ENCODE results near the gene PARD3B. TPM values are rescaled to one million over a fixed set of nuclear protein-coding genes. Genes with fewer than 3 reads are reported as not detected.

The PARD3B gene
- total and polyA plus RNA-seq, 12 donors: 0.46 to 12.4 (median 8.3) TPM

DNA sequence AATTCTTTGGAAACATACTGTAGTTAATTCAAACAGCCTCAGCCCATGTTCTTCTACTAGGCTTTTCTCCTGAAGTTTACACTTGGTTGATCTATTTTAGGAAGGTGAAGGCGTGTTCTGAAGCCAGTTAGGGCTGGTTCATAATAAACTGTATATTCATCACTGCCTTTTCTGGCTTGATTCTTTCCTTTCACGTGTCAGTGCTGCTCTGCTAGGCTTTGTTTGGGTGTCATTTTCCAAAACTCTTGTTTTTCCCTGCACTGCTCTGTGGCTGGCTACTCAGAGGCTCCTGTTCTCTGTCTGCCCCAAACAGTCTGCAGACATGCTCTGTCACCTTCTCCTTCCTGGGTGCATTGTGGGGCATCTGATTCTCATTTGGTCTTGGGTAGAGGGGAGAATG lies 136.1 kb downstream of the PARD3B start:
- no peaks in the 10 kb centered on the region for H3K27me3 ChIP-seq
- no peak overlapping the region for H3K27ac ChIP-seq
- no peaks in the 10 kb centered on the region for H3K36me3 ChIP-seq
- peaks cover 0 to 10% (median 0%) of the 10 kb centered on the region in 9 donors for H3K4me1 ChIP-seq
- DNase-seq: no peak
- H3K9me3 ChIP-seq: peaks cover 0 to 5% (median 0%) of the 10 kb centered on the region in 11 donors
- TF ChIP-seq, protein P1, sequence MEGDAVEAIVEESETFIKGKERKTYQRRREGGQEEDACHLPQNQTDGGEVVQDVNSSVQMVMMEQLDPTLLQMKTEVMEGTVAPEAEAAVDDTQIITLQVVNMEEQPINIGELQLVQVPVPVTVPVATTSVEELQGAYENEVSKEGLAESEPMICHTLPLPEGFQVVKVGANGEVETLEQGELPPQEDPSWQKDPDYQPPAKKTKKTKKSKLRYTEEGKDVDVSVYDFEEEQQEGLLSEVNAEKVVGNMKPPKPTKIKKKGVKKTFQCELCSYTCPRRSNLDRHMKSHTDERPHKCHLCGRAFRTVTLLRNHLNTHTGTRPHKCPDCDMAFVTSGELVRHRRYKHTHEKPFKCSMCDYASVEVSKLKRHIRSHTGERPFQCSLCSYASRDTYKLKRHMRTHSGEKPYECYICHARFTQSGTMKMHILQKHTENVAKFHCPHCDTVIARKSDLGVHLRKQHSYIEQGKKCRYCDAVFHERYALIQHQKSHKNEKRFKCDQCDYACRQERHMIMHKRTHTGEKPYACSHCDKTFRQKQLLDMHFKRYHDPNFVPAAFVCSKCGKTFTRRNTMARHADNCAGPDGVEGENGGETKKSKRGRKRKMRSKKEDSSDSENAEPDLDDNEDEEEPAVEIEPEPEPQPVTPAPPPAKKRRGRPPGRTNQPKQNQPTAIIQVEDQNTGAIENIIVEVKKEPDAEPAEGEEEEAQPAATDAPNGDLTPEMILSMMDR (IDR thresholded peaks at IDR 0.05): no peak
- peak in 2 of 8 donors; percentile 47 to 56 for ATAC-seq
- intact Hi-C loops (cut with DNase I): no loop called here
- 22 to 26% methylated on average over 2 of the region's 2 CpGs for WGBS, 2 donors
- no peak overlapping the region for H3K4me3 ChIP-seq

DNA sequence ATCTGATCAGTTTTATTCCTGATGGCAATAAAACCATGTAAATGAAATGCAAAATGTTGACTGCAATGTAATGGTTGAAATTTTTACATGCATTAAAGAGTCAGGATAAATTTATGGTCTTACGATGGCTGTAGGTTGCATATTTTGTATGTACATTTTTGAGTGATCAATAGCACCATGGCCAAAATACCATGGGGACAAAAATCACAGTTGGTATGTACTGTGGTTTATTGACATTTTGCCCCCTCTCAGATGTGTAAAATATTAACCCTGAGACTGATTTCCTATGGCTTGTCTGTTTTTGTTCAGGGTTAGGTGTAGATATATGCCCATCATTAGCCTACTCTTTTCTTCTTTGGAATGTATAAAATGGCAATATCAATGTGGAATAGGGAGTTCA lies 138.1 kb downstream of the PARD3B start:
- Histone ChIP-seq H3K4me1 (peaks cover 0 to 10% (median 0%) of the 10 kb centered on the region in 9 donors), H3K9me3 (peaks cover 0 to 5% (median 0%) of the 10 kb centered on the region in 11 donors), H3K4me3 (no peak overlapping the region), H3K36me3 (no peaks in the 10 kb centered on the region), H3K27me3 (no peaks in the 10 kb centered on the region), H3K27ac (no peak overlapping the region)
- DNase-seq (no peak), ATAC-seq (no peak)
- 99 to 100% methylated on average over 1 of the region's 1 CpG for WGBS, 2 donors
- intact Hi-C loops (cut with DNase I): no loop called here
- TF ChIP-seq, protein P1 (IDR thresholded peaks at IDR 0.05): no peak

DNA sequence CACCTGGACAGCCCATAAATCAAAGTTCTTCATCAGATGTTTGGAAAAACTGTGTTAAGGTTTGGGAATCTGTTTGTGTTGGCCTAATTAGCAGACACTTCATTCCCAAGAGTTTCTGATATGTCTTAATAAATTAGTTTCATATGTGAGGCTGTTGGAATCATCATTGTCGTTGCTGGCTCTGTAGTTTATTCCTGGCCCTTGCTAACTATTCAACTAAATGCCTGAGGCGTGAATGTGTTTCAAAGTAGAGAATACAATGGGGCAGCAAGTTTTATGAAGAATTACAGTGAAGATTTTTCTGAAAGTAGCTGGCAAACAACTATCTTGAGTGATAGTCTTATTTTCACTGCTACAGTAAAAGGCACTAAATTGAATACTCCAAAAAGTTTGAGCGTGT lies 141.1 kb downstream of the PARD3B start:
- Histone ChIP-seq H3K36me3 (no peaks in the 10 kb centered on the region), H3K4me3 (no peak overlapping the region), H3K4me1 (peaks cover 0 to 5% (median 0%) of the 10 kb centered on the region in 9 donors), H3K27me3 (no peaks in the 10 kb centered on the region), H3K9me3 (no peaks in the 10 kb centered on the region), H3K27ac (no peak overlapping the region)
- 86 to 93% methylated on average over 3 of the region's 3 CpGs for WGBS, 2 donors
- TF ChIP-seq, protein P1 (IDR thresholded peaks at IDR 0.05): no peak
- ATAC-seq (no peak), DNase-seq (no peak)
- intact Hi-C loops (cut with DNase I): loop anchor here in 2 of 10 donors (5.0 kb wide), 2 partner anchors 359 to 424 kb away; no protein-coding TSS in a partner anchor

DNA sequence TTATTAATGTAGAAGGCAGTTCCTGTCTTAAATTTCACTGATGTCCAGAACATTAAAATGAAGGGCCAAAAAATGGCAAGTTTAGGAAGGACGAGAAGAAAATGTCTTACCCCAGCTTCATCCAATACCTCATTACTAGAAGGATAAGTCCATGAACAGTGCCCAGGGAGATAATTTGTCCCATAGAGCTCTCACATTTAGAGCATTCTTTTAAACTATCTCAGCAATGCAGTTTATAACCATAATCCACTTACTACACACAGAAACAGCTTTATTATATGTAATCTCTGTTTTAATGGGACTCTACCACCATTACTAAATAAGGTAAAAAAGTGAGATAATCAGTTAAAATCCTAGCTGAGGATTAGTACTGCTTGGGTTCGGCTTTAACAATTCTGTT lies 142.5 kb downstream of the PARD3B start:
- no peak overlapping the region for H3K27ac ChIP-seq
- WGBS, 2 donors: 90 to 99% methylated on average over 2 of the region's 2 CpGs
- no peaks in the 10 kb centered on the region for H3K9me3 ChIP-seq
- H3K4me1 ChIP-seq: peaks cover 0 to 8% (median under 1%) of the 10 kb centered on the region in 9 donors
- no peak overlapping the region for H3K4me3 ChIP-seq
- ATAC-seq: no peak
- no peaks in the 10 kb centered on the region for H3K27me3 ChIP-seq
- TF ChIP-seq, protein P1 (IDR thresholded peaks at IDR 0.05): no peak
- DNase-seq: no peak
- no peaks in the 10 kb centered on the region for H3K36me3 ChIP-seq
- intact Hi-C loops (cut with DNase I): loop anchor here in 2 of 10 donors (5.0 kb wide), 2 partner anchors 360 to 425 kb away; no protein-coding TSS in a partner anchor

All from heart right ventricle (tissue), 16 donors.